AG04450 (cell line): ENCODE data around the gene ATP1A3. TPM values are rescaled to one million over a fixed set of nuclear protein-coding genes. Genes with fewer than 3 reads are reported as not detected.

ENCODE experiments used
- CTCF ChIA-PET: fragments of 300-600, 350-600 bp; formaldehyde crosslinking; extraction: SDS; loops from one replicate; lab custom pipeline; 2022; ENCODE audit warnings: antibody characterized with exemption, inconsistent platforms; lab: Charles Lee
- POLR2A ChIA-PET: fragments of 350-600 bp; formaldehyde crosslinking; extraction: SDS; loops from one replicate; lab custom pipeline; 2021; ENCODE audit warnings: antibody characterized with exemption, inconsistent platforms; lab: Yijun Ruan, JAX
- DNase-seq: peaks from one replicate; pipeline ENCODE4 v3.0.0-alpha.2; 2011; ENCODE audit warnings: low read depth, low spot score
- H3K27ac ChIP-seq: one replicate; pipeline ENCODE4 v1.5.1; 2012; ENCODE audit warnings: low read depth, low read length, control low read depth
- H3K27me3 ChIP-seq: one replicate; pipeline ENCODE4 v1.6.0; 2012; ENCODE audit warnings: low read length; ENCODE audit not compliant: control insufficient read depth, insufficient read depth
- H3K4me3 ChIP-seq: 2 replicates; pipeline ENCODE4 v1.5.1; 2011; ENCODE audit warnings: mild to moderate bottlenecking, low read depth, low read length, control low read depth
- H3K9me3 ChIP-seq: 2 replicates; pipeline ENCODE4 v1.5.1; 2012; ENCODE audit warnings: low read length; ENCODE audit not compliant: control insufficient read depth, insufficient read depth
- CTCF ChIP-seq: IDR thresholded peaks from 2 replicates; pipeline ENCODE4 v1.5.1; 2011; ENCODE audit warnings: low read depth, low read length, control low read depth, inconsistent platforms
- polyA plus RNA-seq: library from polyadenylated mRNA; depleted of rRNA; stranded (reverse); fragments of >200 nt; gene quantifications from 2 replicates; pipeline ENCODE4 v1.2.3, GENCODE V29; 2011

ATP1A3 gene
- polyA plus RNA-seq, 1 experiment: not detected

- ChIA-PET POLR2A (no interaction called here), CTCF (no interaction called here)
- peaks cover 64% of the 10 kb centered on the region for H3K27me3 ChIP-seq
- H3K4me3 ChIP-seq: no peak overlapping the region
- DNase-seq: no peak
- H3K27ac ChIP-seq: no peak overlapping the region
- TF ChIP-seq CTCF: no peak
- peaks cover 8% of the 10 kb centered on the region for H3K9me3 ChIP-seq
These were observed 72.2 kb downstream of the ATP1A3 start for GRCh38 chr19:41921577-41922576.

GRCh38 chr19:41920882-41921576, 73.0 kb downstream of the ATP1A3 start:
- DNase-seq: no peak
- Histone ChIP-seq H3K9me3 (peaks cover 5% of the 10 kb centered on the region), H3K4me3 (no peak overlapping the region), H3K27ac (no peak overlapping the region), H3K27me3 (peaks cover 65% of the 10 kb centered on the region)
- ChIA-PET POLR2A (no interaction called here), CTCF (no interaction called here)
- TF ChIP-seq CTCF: no peak

- no peak for TF ChIP-seq CTCF
- Histone ChIP-seq H3K27ac (no peak overlapping the region), H3K4me3 (no peak overlapping the region), H3K27me3 (peaks cover 69% of the 10 kb centered on the region), H3K9me3 (peaks cover 5% of the 10 kb centered on the region)
- ChIA-PET POLR2A (no interaction called here), CTCF (no interaction called here)
- DNase-seq: no peak
These were observed 73.9 kb downstream of the ATP1A3 start for GRCh38 chr19:41919948-41920712.

- Histone ChIP-seq H3K27ac (no peak overlapping the region), H3K9me3 (peaks cover 5% of the 10 kb centered on the region), H3K4me3 (no peak overlapping the region), H3K27me3 (peaks cover 77% of the 10 kb centered on the region)
- no peak for DNase-seq
- TF ChIP-seq CTCF: no peak
- POLR2A ChIA-PET: interaction anchor here (0.9 kb wide), 1 partner anchor 10 kb away, joined by 3 read pairs; no protein-coding TSS in a partner anchor
- CTCF ChIA-PET: no interaction called here
These were observed 75.3 kb downstream of the ATP1A3 start for GRCh38 chr19:41918653-41919244.
